Endothelial cell (in vitro differentiated cells): ENCODE measurements around the gene MEIOB. TPM values are rescaled to one million over a fixed set of nuclear protein-coding genes. Genes with fewer than 3 reads are reported as not detected.
"Not testable (repeated sequence)": the region's sequence is repeated elsewhere in the genome, so short reads cannot be mapped to it uniquely, and the experiment has no call there.

Experiments used
- DNase-seq: peaks from one replicate; pipeline ENCODE4 v3.0.0; 2021; ENCODE audit warnings: low spot score
- H3K27ac Mint-ChIP-seq: one replicate; pipeline ENCODE4 v1.8.0; 2021; ENCODE audit warnings: mixed read lengths, inconsistent platforms; ENCODE audit not compliant: unreplicated experiment
- H3K27me3 Mint-ChIP-seq: one replicate; pipeline ENCODE4 v1.8.0; 2021; ENCODE audit warnings: mild to moderate bottlenecking, moderate library complexity, mixed read lengths, inconsistent platforms; ENCODE audit not compliant: unreplicated experiment
- H3K36me3 Mint-ChIP-seq: one replicate; pipeline ENCODE4 v1.8.0; 2021; ENCODE audit warnings: mild to moderate bottlenecking, low read depth, mixed read lengths, inconsistent platforms; ENCODE audit not compliant: unreplicated experiment
- H3K4me1 Mint-ChIP-seq: one replicate; pipeline ENCODE4 v1.8.0; 2021; ENCODE audit warnings: mild to moderate bottlenecking, mixed read lengths, inconsistent platforms; ENCODE audit not compliant: unreplicated experiment
- H3K4me3 Mint-ChIP-seq: one replicate; pipeline ENCODE4 v1.8.0; 2021; ENCODE audit warnings: mild to moderate bottlenecking, mixed read lengths, inconsistent platforms; ENCODE audit not compliant: unreplicated experiment
- H3K9me3 Mint-ChIP-seq: one replicate; pipeline ENCODE4 v1.8.0; 2021; ENCODE audit warnings: mixed read lengths, inconsistent platforms; ENCODE audit not compliant: unreplicated experiment
- total RNA-seq: library from RNA; stranded (reverse); fragmentation: NEBNext Ultra II Directional; extraction: Animal tissue kit (Norgen Biotek cat#: 25700); gene quantifications from one replicate; pipeline ENCODE4 v1.2.1, GENCODE V29; 2021; ENCODE audit not compliant: unreplicated experiment
- TF ChIP-seq, protein P1 (sequence below): fragments of 200-600 bp; sonication (generic); IDR thresholded peaks from one replicate; pipeline ENCODE4 v1.5.0; 2021; ENCODE audit warnings: antibody characterized with exemption; ENCODE audit not compliant: unreplicated experiment

Gene MEIOB
- total RNA-seq, 1 donor from 2014 or later = not detected

DNA sequence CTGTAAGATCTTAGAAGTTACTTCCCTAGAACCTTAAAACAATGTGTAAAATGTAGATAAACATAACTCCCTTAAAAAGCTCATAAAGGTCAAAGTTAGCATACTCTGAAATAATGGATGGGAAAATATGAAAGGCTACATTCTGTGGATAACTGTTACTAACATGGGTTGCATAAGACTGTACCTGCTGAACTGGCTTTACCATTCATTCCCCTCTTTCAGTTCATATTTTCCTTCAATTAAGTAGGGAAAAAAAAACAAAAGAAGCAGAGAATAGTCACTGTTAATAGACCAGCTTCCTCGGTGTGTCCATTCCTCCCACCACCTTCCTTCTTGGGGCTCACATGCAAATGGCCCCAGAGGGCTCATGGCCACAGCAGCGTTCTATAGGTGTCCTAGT lies 7.5 kb upstream of the MEIOB start:
- TF ChIP-seq, protein P1, sequence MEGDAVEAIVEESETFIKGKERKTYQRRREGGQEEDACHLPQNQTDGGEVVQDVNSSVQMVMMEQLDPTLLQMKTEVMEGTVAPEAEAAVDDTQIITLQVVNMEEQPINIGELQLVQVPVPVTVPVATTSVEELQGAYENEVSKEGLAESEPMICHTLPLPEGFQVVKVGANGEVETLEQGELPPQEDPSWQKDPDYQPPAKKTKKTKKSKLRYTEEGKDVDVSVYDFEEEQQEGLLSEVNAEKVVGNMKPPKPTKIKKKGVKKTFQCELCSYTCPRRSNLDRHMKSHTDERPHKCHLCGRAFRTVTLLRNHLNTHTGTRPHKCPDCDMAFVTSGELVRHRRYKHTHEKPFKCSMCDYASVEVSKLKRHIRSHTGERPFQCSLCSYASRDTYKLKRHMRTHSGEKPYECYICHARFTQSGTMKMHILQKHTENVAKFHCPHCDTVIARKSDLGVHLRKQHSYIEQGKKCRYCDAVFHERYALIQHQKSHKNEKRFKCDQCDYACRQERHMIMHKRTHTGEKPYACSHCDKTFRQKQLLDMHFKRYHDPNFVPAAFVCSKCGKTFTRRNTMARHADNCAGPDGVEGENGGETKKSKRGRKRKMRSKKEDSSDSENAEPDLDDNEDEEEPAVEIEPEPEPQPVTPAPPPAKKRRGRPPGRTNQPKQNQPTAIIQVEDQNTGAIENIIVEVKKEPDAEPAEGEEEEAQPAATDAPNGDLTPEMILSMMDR = no peak

GRCh38 chr16:1878256-1878655 lies 6.3 kb upstream of the MEIOB start:
- H3K27me3 Mint-ChIP-seq = peaks cover 1% of the 10 kb centered on the region

More for the DNA sequence above, 7.5 kb upstream of the MEIOB start:
- no peak for DNase-seq
- no peaks in the 10 kb centered on the region for H3K36me3 Mint-ChIP-seq
- no peaks in the 10 kb centered on the region for H3K4me1 Mint-ChIP-seq
- H3K9me3 Mint-ChIP-seq = no peaks in the 10 kb centered on the region
- no peak overlapping the region for H3K4me3 Mint-ChIP-seq
- H3K27me3 Mint-ChIP-seq = peaks cover 1% of the 10 kb centered on the region
- no peak overlapping the region for H3K27ac Mint-ChIP-seq

DNA sequence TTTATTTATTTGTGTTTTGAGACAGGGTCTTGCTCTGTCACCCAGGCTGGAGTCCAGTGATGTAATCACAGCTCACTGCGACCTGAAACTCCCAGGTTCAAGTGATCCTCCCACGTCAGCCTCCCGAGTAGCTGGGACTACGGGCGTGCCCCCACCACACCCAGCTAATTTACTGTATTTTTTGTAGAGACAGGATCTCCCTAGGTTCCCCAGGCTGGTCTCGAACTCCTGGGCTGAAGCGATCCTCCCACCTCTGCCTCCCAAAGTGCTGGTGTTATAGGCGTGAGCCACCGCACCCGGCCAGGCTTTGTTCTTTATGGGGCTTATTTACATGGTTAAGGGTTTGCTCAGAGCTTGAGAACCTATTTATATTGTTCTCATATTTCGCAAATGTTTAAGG lies 5.8 kb upstream of the MEIOB start:
- peaks cover 1% of the 10 kb centered on the region for H3K27me3 Mint-ChIP-seq
- H3K36me3 Mint-ChIP-seq = no peaks in the 10 kb centered on the region
- no peak for DNase-seq
- no peak overlapping the region for H3K4me3 Mint-ChIP-seq
- no peak overlapping the region for H3K27ac Mint-ChIP-seq
- H3K4me1 Mint-ChIP-seq = no peaks in the 10 kb centered on the region
- no peaks in the 10 kb centered on the region for H3K9me3 Mint-ChIP-seq
- TF ChIP-seq, protein P1 = no peak

More at GRCh38 chr16:1878256-1878655, 6.3 kb upstream of the MEIOB start:
- no peak overlapping the region for H3K27ac Mint-ChIP-seq
- no peak overlapping the region for H3K4me3 Mint-ChIP-seq
- DNase-seq = no peak
- H3K36me3 Mint-ChIP-seq = no peaks in the 10 kb centered on the region
- H3K9me3 Mint-ChIP-seq = no peaks in the 10 kb centered on the region
- no peaks in the 10 kb centered on the region for H3K4me1 Mint-ChIP-seq
- TF ChIP-seq, protein P1 = no peak

DNA sequence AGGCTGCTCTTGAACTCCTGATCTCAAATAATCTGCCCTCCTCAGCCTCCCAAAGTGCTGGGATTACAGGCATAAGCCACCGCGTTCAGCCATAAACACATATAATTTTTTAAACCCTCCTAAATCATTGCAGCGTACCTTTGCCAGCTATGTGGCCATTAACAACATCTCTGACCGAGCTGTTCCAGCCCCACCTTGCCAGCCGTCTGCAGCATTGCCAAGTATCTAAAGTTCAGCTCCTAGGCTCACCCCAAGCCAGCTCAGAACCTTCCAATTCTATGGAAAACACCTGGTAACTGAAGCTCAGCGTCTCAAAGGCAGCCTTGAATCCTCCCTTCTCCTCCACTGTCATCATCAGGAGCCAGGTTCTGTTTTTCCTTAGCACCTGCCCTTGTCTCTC lies 5.1 kb upstream of the MEIOB start:
- Mint-ChIP-seq H3K9me3 (no peaks in the 10 kb centered on the region), H3K27me3 (peaks cover 1% of the 10 kb centered on the region), H3K4me1 (no peaks in the 10 kb centered on the region), H3K36me3 (no peaks in the 10 kb centered on the region), H3K4me3 (no peak overlapping the region), H3K27ac (no peak overlapping the region)
- TF ChIP-seq, protein P1 = no peak
- DNase-seq = no peak

- no peak for DNase-seq
- no peaks in the 10 kb centered on the region for H3K9me3 Mint-ChIP-seq
- H3K4me3 Mint-ChIP-seq = no peak overlapping the region
- no peak overlapping the region for H3K27ac Mint-ChIP-seq
- no peaks in the 10 kb centered on the region for H3K36me3 Mint-ChIP-seq
- TF ChIP-seq, protein P1 = no peak
- no peaks in the 10 kb centered on the region for H3K4me1 Mint-ChIP-seq
- peaks cover 1% of the 10 kb centered on the region for H3K27me3 Mint-ChIP-seq
Measured at GRCh38 chr16:1876468-1876867, 4.5 kb upstream of the MEIOB start.

DNA sequence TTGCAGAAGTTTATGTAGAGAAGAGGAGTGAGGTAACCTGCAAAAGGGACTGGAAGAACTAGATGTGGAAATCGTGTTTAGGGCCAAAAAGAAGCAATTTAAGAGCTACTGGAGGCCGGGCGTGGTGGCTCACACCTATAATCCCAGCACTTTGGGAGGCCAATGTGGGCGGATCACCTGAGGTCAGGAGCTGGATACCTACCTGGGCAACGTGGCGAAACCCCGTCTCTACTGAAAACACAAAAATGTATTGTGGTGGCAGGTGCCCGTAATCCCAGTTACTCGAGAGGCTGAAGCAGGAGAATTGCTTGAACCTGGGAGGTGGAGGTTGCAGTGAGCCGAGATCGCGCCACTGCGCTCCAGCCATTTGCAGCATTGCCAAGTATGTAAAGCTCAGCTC lies 4.1 kb upstream of the MEIOB start:
- not testable (repeated sequence) for H3K27me3 Mint-ChIP-seq, H3K4me3 Mint-ChIP-seq, H3K36me3 Mint-ChIP-seq

More for the DNA sequence above, 4.1 kb upstream of the MEIOB start:
- not testable (repeated sequence) for H3K4me1 Mint-ChIP-seq, DNase-seq, H3K27ac Mint-ChIP-seq, H3K9me3 Mint-ChIP-seq
